Measurements from ENCODE around the gene ZBTB38. TPM values are rescaled to one million over a fixed set of nuclear protein-coding genes. Genes with fewer than 3 reads are reported as not detected.

ZBTB38 gene
- total RNA-seq, 1 donor from 2014 or later = 116 TPM

- Histone ChIP-seq H3K27ac (replicated peaks) (no peak overlapping the region), H3K4me3 (no peak overlapping the region), H3K27me3 (ENCODE audit: low read depth) (no peaks in the 10 kb centered on the region), H3K4me1 (peaks cover 6% of the 10 kb centered on the region), H3K9me3 (replicated peaks) (no peaks in the 10 kb centered on the region), H3K36me3 (no peaks in the 10 kb centered on the region)
- TF ChIP-seq CTCF (IDR thresholded peaks at IDR 0.05; ENCODE audit: borderline replicate concordance) = no peak
- no peak for DNase-seq
- intact Hi-C loops (cut with micrococcal nuclease) = no loop called here
These were observed 41.7 kb upstream of the ZBTB38 start for GRCh38 chr3:141326626-141327025.

DNA sequence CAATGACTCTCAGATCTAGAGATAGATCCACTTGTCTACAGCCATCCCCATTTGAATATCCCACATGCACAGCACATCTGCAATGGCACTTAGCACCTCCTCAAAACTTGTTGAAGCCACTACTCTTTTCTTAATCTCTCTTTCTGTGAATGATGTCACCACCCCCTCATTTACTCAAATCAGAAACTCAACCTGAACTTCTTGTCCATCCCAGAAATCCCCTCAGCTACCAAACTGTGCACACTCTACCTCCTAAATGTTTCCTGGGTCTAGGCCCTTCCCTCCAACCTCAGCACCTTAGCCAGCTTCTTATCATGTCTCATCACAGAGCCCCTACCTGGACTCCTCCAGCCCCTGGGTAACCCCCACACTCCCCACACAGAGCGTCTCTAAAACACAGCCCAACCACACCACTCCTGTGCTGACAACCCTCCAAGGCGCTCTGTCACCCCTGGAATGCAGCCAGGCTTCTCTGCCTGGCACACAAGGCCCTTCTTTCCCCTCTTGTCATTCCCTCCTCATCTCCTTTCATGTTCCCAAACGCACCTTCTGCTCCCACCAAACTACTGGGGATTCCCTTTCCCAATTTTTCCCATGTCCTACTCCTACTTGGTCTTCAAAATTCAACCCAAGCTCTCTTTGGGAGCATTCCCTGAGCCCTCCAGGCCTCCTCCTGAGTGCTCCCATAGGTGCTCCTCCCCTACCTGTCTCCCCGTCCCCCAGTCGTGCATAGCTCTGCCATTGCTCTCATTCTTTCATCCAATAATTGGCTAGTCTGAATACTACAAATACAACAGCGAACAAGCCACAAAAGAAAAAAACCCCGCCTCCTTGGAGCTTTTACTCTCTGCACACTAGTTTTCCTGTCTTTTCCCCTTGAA, 39.8 kb upstream of the ZBTB38 start:
- peak; percentile 27 for DNase-seq
- no peak overlapping the region for H3K4me3 ChIP-seq
- no peak for TF ChIP-seq CTCF (IDR thresholded peaks at IDR 0.05; ENCODE audit: borderline replicate concordance)
- H3K27ac ChIP-seq (replicated peaks) = no peak overlapping the region
- H3K36me3 ChIP-seq = no peaks in the 10 kb centered on the region
- intact Hi-C loops (cut with micrococcal nuclease) = no loop called here
- no peaks in the 10 kb centered on the region for H3K9me3 ChIP-seq (replicated peaks)
- H3K27me3 ChIP-seq (ENCODE audit: low read depth) = no peaks in the 10 kb centered on the region
- peaks cover 21% of the 10 kb centered on the region for H3K4me1 ChIP-seq

DNA sequence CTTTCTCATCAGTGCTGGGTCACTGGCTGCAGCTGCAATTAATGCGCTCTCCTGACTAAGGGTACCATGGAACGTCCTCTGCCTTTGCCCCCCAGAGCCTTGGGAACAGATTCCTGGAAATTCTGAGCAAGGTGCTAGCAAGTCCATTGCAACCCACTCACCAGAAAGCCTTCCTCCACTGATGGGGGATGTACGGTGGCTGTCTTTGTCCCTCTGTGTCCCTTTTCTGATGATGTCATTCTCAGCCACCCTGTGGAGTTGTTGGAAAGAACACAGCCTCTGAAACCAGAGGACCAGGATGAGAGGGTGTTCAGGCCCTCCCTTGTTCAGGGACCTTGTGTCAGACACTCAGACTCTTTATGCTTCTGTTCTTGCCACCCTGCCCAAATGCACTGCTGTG, 38.1 kb upstream of the ZBTB38 start:
- no peak overlapping the region for H3K27ac ChIP-seq (replicated peaks)
- H3K4me1 ChIP-seq = peaks cover 21% of the 10 kb centered on the region
- H3K36me3 ChIP-seq = no peaks in the 10 kb centered on the region

GRCh38 chr3:141330718-141331376, 37.5 kb upstream of the ZBTB38 start:
- TF ChIP-seq CTCF (IDR thresholded peaks at IDR 0.05; ENCODE audit: borderline replicate concordance) = no peak
- Histone ChIP-seq H3K4me1 (peaks cover 21% of the 10 kb centered on the region), H3K36me3 (no peaks in the 10 kb centered on the region), H3K9me3 (replicated peaks) (no peaks in the 10 kb centered on the region), H3K27ac (replicated peaks) (peak overlapping the region; percentile 50), H3K4me3 (no peak overlapping the region), H3K27me3 (ENCODE audit: low read depth) (no peaks in the 10 kb centered on the region)
- no peak for DNase-seq
- intact Hi-C loops (cut with micrococcal nuclease) = no loop called here

More for the DNA sequence above, 38.1 kb upstream of the ZBTB38 start:
- intact Hi-C loops (cut with micrococcal nuclease) = no loop called here
- no peak for TF ChIP-seq CTCF (IDR thresholded peaks at IDR 0.05; ENCODE audit: borderline replicate concordance)
- no peaks in the 10 kb centered on the region for H3K27me3 ChIP-seq (ENCODE audit: low read depth)
- no peak overlapping the region for H3K4me3 ChIP-seq
- H3K9me3 ChIP-seq (replicated peaks) = no peaks in the 10 kb centered on the region
- no peak for DNase-seq

- Histone ChIP-seq H3K4me1 (peaks cover 21% of the 10 kb centered on the region), H3K9me3 (replicated peaks) (no peaks in the 10 kb centered on the region), H3K4me3 (no peak overlapping the region), H3K36me3 (no peaks in the 10 kb centered on the region), H3K27ac (replicated peaks) (peak overlapping the region; percentile 67), H3K27me3 (ENCODE audit: low read depth) (no peaks in the 10 kb centered on the region)
- peak; percentile 81 for DNase-seq
- intact Hi-C loops (cut with micrococcal nuclease) = no loop called here
- TF ChIP-seq CTCF (IDR thresholded peaks at IDR 0.05; ENCODE audit: borderline replicate concordance) = no peak
These were observed 36.7 kb upstream of the ZBTB38 start for GRCh38 chr3:141331377-141332318.

Measured in left ventricle myocardium inferior (tissue), 1 donor.